ENCODE measurements around the gene CD83.

CD83 gene

GRCh38 chr6:14162826-14163225 lies 45.3 kb downstream of the CD83 start:
- Histone ChIP-seq H3K4me3 (ENCODE audit: low read depth, low read length) (no peak overlapping the region), H2BK120ac (ENCODE audit: insufficient read depth, low read length, poor library complexity) (no peak overlapping the region), H2BK5ac (ENCODE audit: low read depth, low read length, poor library complexity) (no peak overlapping the region), H3K4me1 (ENCODE audit: control insufficient read depth in 1 of 2, insufficient read depth in 2 of 2, low read length in 2 of 2) (no peaks in the 10 kb centered on the region), H3K4me2 (ENCODE audit: low read length) (no peak overlapping the region), H4K12ac (ENCODE audit: low read depth, low read length) (no peak overlapping the region), H2AFZ (ENCODE audit: insufficient read depth, low read length, poor library complexity) (no peak overlapping the region), H3K27me3 (ENCODE audit: insufficient read depth, low read length) (no peaks in the 10 kb centered on the region), H3K9me3 (ENCODE audit: insufficient read depth, low read depth, low read length) (no peaks in the 10 kb centered on the region), H3K27ac (ENCODE audit: low read depth, low read length) (no peak overlapping the region), H3K23ac (ENCODE audit: low read length) (no peak overlapping the region), H2AK5ac (ENCODE audit: low read length) (no peak overlapping the region), H3K79me2 (ENCODE audit: control insufficient read depth, insufficient read depth, low read length, poor library complexity) (no peaks in the 10 kb centered on the region), H3K36me3 (ENCODE audit: control insufficient read depth in 1 of 2, insufficient read depth in 2 of 2, low read length in 2 of 2) (no peaks in the 10 kb centered on the region), H3K9ac (ENCODE audit: low read length) (no peak overlapping the region), H3K4ac (ENCODE audit: low read depth, low read length) (no peak overlapping the region), H3K79me1 (ENCODE audit: low read length) (no peaks in the 10 kb centered on the region), H2BK12ac (ENCODE audit: low read length) (no peak overlapping the region), H4K8ac (ENCODE audit: low read depth, low read length) (no peak overlapping the region), H3K18ac (ENCODE audit: low read length) (no peak overlapping the region), H4K91ac (ENCODE audit: low read depth, low read length) (no peak overlapping the region), H3K14ac (ENCODE audit: low read length) (no peak overlapping the region)
- DNase-seq, result no peak
- WGBS (ENCODE audit: extremely low coverage, insufficient coverage, insufficient read length), result no CpG with 5 or more reads among the region's 2 CpGs

- no peak overlapping the region for H3K4me3 ChIP-seq (ENCODE audit: low read depth, low read length)
- H3K4me1 ChIP-seq (ENCODE audit: control insufficient read depth in 1 of 2, insufficient read depth in 2 of 2, low read length in 2 of 2), result no peaks in the 10 kb centered on the region
- no peak overlapping the region for H2AFZ ChIP-seq (ENCODE audit: insufficient read depth, low read length, poor library complexity)
- H3K27me3 ChIP-seq (ENCODE audit: insufficient read depth, low read length), result no peaks in the 10 kb centered on the region
- H3K9me3 ChIP-seq (ENCODE audit: insufficient read depth, low read depth, low read length), result peaks cover 2% of the 10 kb centered on the region
- no peak overlapping the region for H3K23ac ChIP-seq (ENCODE audit: low read length)
- no peak overlapping the region for H3K18ac ChIP-seq (ENCODE audit: low read length)
- H4K91ac ChIP-seq (ENCODE audit: low read depth, low read length), result no peak overlapping the region
- H3K14ac ChIP-seq (ENCODE audit: low read length), result no peak overlapping the region
- no peak overlapping the region for H2BK120ac ChIP-seq (ENCODE audit: insufficient read depth, low read length, poor library complexity)
- no peak overlapping the region for H4K12ac ChIP-seq (ENCODE audit: low read depth, low read length)
- no peak overlapping the region for H2AK5ac ChIP-seq (ENCODE audit: low read length)
- no peak overlapping the region for H2BK12ac ChIP-seq (ENCODE audit: low read length)
- DNase-seq, result no peak
- H3K9ac ChIP-seq (ENCODE audit: low read length), result no peak overlapping the region
- H4K8ac ChIP-seq (ENCODE audit: low read depth, low read length), result no peak overlapping the region
- no peak overlapping the region for H3K4ac ChIP-seq (ENCODE audit: low read depth, low read length)
- no peaks in the 10 kb centered on the region for H3K79me2 ChIP-seq (ENCODE audit: control insufficient read depth, insufficient read depth, low read length, poor library complexity)
- no peak overlapping the region for H3K27ac ChIP-seq (ENCODE audit: low read depth, low read length)
- H3K79me1 ChIP-seq (ENCODE audit: low read length), result no peaks in the 10 kb centered on the region
- no CpG with 5 or more reads among the region's 2 CpGs for WGBS (ENCODE audit: extremely low coverage, insufficient coverage, insufficient read length)
- no peak overlapping the region for H2BK5ac ChIP-seq (ENCODE audit: low read depth, low read length, poor library complexity)
- no peaks in the 10 kb centered on the region for H3K36me3 ChIP-seq (ENCODE audit: control insufficient read depth in 1 of 2, insufficient read depth in 2 of 2, low read length in 2 of 2)
- H3K4me2 ChIP-seq (ENCODE audit: low read length), result no peak overlapping the region
These were observed 47.5 kb downstream of the CD83 start for GRCh38 chr6:14165091-14165490.

GRCh38 chr6:14166839-14167238 lies 49.3 kb downstream of the CD83 start:
- H3K4me2 ChIP-seq (ENCODE audit: low read length), result no peak overlapping the region
- H4K8ac ChIP-seq (ENCODE audit: low read depth, low read length), result no peak overlapping the region
- H3K4me1 ChIP-seq (ENCODE audit: control insufficient read depth in 1 of 2, insufficient read depth in 2 of 2, low read length in 2 of 2), result no peaks in the 10 kb centered on the region
- H3K9ac ChIP-seq (ENCODE audit: low read length), result no peak overlapping the region
- H2BK5ac ChIP-seq (ENCODE audit: low read depth, low read length, poor library complexity), result no peak overlapping the region
- no peak overlapping the region for H4K12ac ChIP-seq (ENCODE audit: low read depth, low read length)
- H3K23ac ChIP-seq (ENCODE audit: low read length), result no peak overlapping the region
- no peaks in the 10 kb centered on the region for H3K79me1 ChIP-seq (ENCODE audit: low read length)
- H3K27ac ChIP-seq (ENCODE audit: low read depth, low read length), result no peak overlapping the region
- H2BK12ac ChIP-seq (ENCODE audit: low read length), result no peak overlapping the region
- H4K91ac ChIP-seq (ENCODE audit: low read depth, low read length), result no peak overlapping the region
- no peak overlapping the region for H3K4me3 ChIP-seq (ENCODE audit: low read depth, low read length)
- H3K79me2 ChIP-seq (ENCODE audit: control insufficient read depth, insufficient read depth, low read length, poor library complexity), result no peaks in the 10 kb centered on the region
- no peak overlapping the region for H3K4ac ChIP-seq (ENCODE audit: low read depth, low read length)
- no peak overlapping the region for H2BK120ac ChIP-seq (ENCODE audit: insufficient read depth, low read length, poor library complexity)
- H3K18ac ChIP-seq (ENCODE audit: low read length), result no peak overlapping the region
- no peaks in the 10 kb centered on the region for H3K36me3 ChIP-seq (ENCODE audit: control insufficient read depth in 1 of 2, insufficient read depth in 2 of 2, low read length in 2 of 2)
- H2AFZ ChIP-seq (ENCODE audit: insufficient read depth, low read length, poor library complexity), result no peak overlapping the region
- no CpG with 5 or more reads among the region's 4 CpGs for WGBS (ENCODE audit: extremely low coverage, insufficient coverage, insufficient read length)
- DNase-seq, result no peak
- no peak overlapping the region for H3K14ac ChIP-seq (ENCODE audit: low read length)
- no peaks in the 10 kb centered on the region for H3K27me3 ChIP-seq (ENCODE audit: insufficient read depth, low read length)
- H2AK5ac ChIP-seq (ENCODE audit: low read length), result no peak overlapping the region
- peaks cover 2% of the 10 kb centered on the region for H3K9me3 ChIP-seq (ENCODE audit: insufficient read depth, low read depth, low read length)

GRCh38 chr6:14170128-14170527 lies 52.6 kb downstream of the CD83 start:
- Histone ChIP-seq H3K4me1 (ENCODE audit: control insufficient read depth in 1 of 2, insufficient read depth in 2 of 2, low read length in 2 of 2) (no peaks in the 10 kb centered on the region), H2BK12ac (ENCODE audit: low read length) (no peak overlapping the region), H4K12ac (ENCODE audit: low read depth, low read length) (no peak overlapping the region), H3K4ac (ENCODE audit: low read depth, low read length) (no peak overlapping the region), H2BK5ac (ENCODE audit: low read depth, low read length, poor library complexity) (no peak overlapping the region), H2AK5ac (ENCODE audit: low read length) (no peak overlapping the region), H3K4me3 (ENCODE audit: low read depth, low read length) (no peak overlapping the region), H3K14ac (ENCODE audit: low read length) (no peak overlapping the region), H3K79me1 (ENCODE audit: low read length) (no peaks in the 10 kb centered on the region), H2BK120ac (ENCODE audit: insufficient read depth, low read length, poor library complexity) (no peak overlapping the region), H3K23ac (ENCODE audit: low read length) (no peak overlapping the region), H3K79me2 (ENCODE audit: control insufficient read depth, insufficient read depth, low read length, poor library complexity) (no peaks in the 10 kb centered on the region), H3K9ac (ENCODE audit: low read length) (no peak overlapping the region), H3K36me3 (ENCODE audit: control insufficient read depth in 1 of 2, insufficient read depth in 2 of 2, low read length in 2 of 2) (no peaks in the 10 kb centered on the region), H3K9me3 (ENCODE audit: insufficient read depth, low read depth, low read length) (peaks cover 2% of the 10 kb centered on the region), H4K8ac (ENCODE audit: low read depth, low read length) (no peak overlapping the region), H3K18ac (ENCODE audit: low read length) (no peak overlapping the region), H4K91ac (ENCODE audit: low read depth, low read length) (no peak overlapping the region), H2AFZ (ENCODE audit: insufficient read depth, low read length, poor library complexity) (no peak overlapping the region), H3K27me3 (ENCODE audit: insufficient read depth, low read length) (no peaks in the 10 kb centered on the region), H3K27ac (ENCODE audit: low read depth, low read length) (no peak overlapping the region), H3K4me2 (ENCODE audit: low read length) (no peak overlapping the region)
- no peak for DNase-seq
- no CpG with 5 or more reads among the region's 3 CpGs for WGBS (ENCODE audit: extremely low coverage, insufficient coverage, insufficient read length)

Measured in trophoblast cell (in vitro differentiated cells and primary cell).